HUES64 (cell line): ENCODE data around the gene PLIN4.

Experiments used
- H3K27ac ChIP-seq: 2 replicates; pipeline ENCODE4 v1.7.0; 2013; ENCODE audit warnings: low read depth, low read length, inconsistent platforms
- H3K27me3 ChIP-seq: 2 replicates; pipeline ENCODE4 v1.6.1; 2013; ENCODE audit warnings: mild to moderate bottlenecking, low read length; ENCODE audit not compliant: insufficient read depth
- H3K36me3 ChIP-seq: 2 replicates; pipeline ENCODE4 v1.6.1; 2013; ENCODE audit warnings: mild to moderate bottlenecking, low read length; ENCODE audit not compliant: insufficient read depth
- H3K4me1 ChIP-seq: 2 replicates; pipeline ENCODE4 v1.6.1; 2013; ENCODE audit warnings: mild to moderate bottlenecking, low read length, moderate library complexity; ENCODE audit not compliant: insufficient read depth
- H3K4me3 ChIP-seq: 2 replicates; pipeline ENCODE4 v1.5.1; 2013; ENCODE audit warnings: mild to moderate bottlenecking, low read length, moderate library complexity
- H3K9ac ChIP-seq: 2 replicates; pipeline ENCODE4 v1.6.1; 2013; ENCODE audit warnings: mild to moderate bottlenecking, low read depth, low read length
- H3K9me3 ChIP-seq: 2 replicates; pipeline ENCODE4 v1.6.1; 2013; ENCODE audit warnings: low read depth, low read length; ENCODE audit not compliant: insufficient read depth
- WGBS: fragments of 150-250, 120-280 bp; methylation state at CpG from one replicate; pipeline ENCODE4 v1.1.7; 2013; ENCODE audit warnings: missing lambda C conversion rate; 5-methylcytosine and 5-hydroxymethylcytosine counted together

The PLIN4 gene

GRCh38 chr19:4521888-4522242, 3.6 kb upstream of the PLIN4 start:
- WGBS, result 90% methylated on average over 5 of the region's 5 CpGs
- Histone ChIP-seq H3K9ac (no peak overlapping the region), H3K27me3 (0 out of 2 replicates have a peak, but pooled peaks cover 6% of the 10 kb centered on the region), H3K4me3 (no peak overlapping the region), H3K9me3 (no peaks in the 10 kb centered on the region), H3K4me1 (no peaks in the 10 kb centered on the region), H3K27ac (no peak overlapping the region), H3K36me3 (no peaks in the 10 kb centered on the region)

GRCh38 chr19:4521170-4521887, 3.0 kb upstream of the PLIN4 start:
- 88% methylated on average over 11 of the region's 11 CpGs for whole genome bisulfite sequencing
- H3K4me3 ChIP-seq, result no peak overlapping the region
- H3K27ac ChIP-seq, result no peak overlapping the region
- H3K9ac ChIP-seq, result no peak overlapping the region
- 0 out of 2 replicates have a peak, but pooled peaks cover 7% of the 10 kb centered on the region for H3K27me3 ChIP-seq
- H3K4me1 ChIP-seq, result no peaks in the 10 kb centered on the region
- H3K9me3 ChIP-seq, result no peaks in the 10 kb centered on the region
- no peaks in the 10 kb centered on the region for H3K36me3 ChIP-seq

- Histone ChIP-seq H3K36me3 (no peaks in the 10 kb centered on the region), H3K4me3 (no peak overlapping the region), H3K9ac (no peak overlapping the region), H3K27ac (no peak overlapping the region), H3K27me3 (0 out of 2 replicates have a peak, but pooled peaks cover 8% of the 10 kb centered on the region), H3K4me1 (no peaks in the 10 kb centered on the region), H3K9me3 (no peaks in the 10 kb centered on the region)
- 86% methylated on average over 7 of the region's 9 CpGs for WGBS
Measured at GRCh38 chr19:4519521-4520277, 1.4 kb upstream of the PLIN4 start.

GRCh38 chr19:4519172-4519496, 848 bp upstream of the PLIN4 start:
- Histone ChIP-seq H3K4me3 (no peak overlapping the region), H3K4me1 (no peaks in the 10 kb centered on the region), H3K36me3 (no peaks in the 10 kb centered on the region), H3K27ac (no peak overlapping the region), H3K27me3 (0 out of 2 replicates have a peak, but pooled peaks cover 8% of the 10 kb centered on the region), H3K9ac (no peak overlapping the region), H3K9me3 (no peaks in the 10 kb centered on the region)
- WGBS, result 92% methylated on average over 6 of the region's 6 CpGs

- no peaks in the 10 kb centered on the region for H3K9me3 ChIP-seq
- no peak overlapping the region for H3K4me3 ChIP-seq
- no peaks in the 10 kb centered on the region for H3K4me1 ChIP-seq
- WGBS, result 92% methylated on average over 24 of the region's 24 CpGs
- peaks cover 14% of the 10 kb centered on the region; the same call in 1 of the 2 replicates for H3K27me3 ChIP-seq
- H3K27ac ChIP-seq, result no peak overlapping the region
- H3K9ac ChIP-seq, result no peak overlapping the region
- H3K36me3 ChIP-seq, result no peaks in the 10 kb centered on the region
Measured at GRCh38 chr19:4517451-4518057, 732 bp downstream of the PLIN4 start.

- Histone ChIP-seq H3K27me3 (peaks cover 19% of the 10 kb centered on the region; the same call in 1 of the 2 replicates), H3K36me3 (no peaks in the 10 kb centered on the region), H3K9me3 (no peaks in the 10 kb centered on the region), H3K27ac (no peak overlapping the region), H3K4me3 (no peak overlapping the region), H3K4me1 (no peaks in the 10 kb centered on the region), H3K9ac (no peak overlapping the region)
- 83% methylated on average over 8 of the region's 8 CpGs for WGBS
Measured at GRCh38 chr19:4516939-4517300, 1.4 kb downstream of the PLIN4 start.

GRCh38 chr19:4516199-4516938, 1.9 kb downstream of the PLIN4 start:
- H3K27me3 ChIP-seq, result peaks cover 24% of the 10 kb centered on the region
- no peak overlapping the region for H3K27ac ChIP-seq
- 80% methylated on average over 14 of the region's 14 CpGs for WGBS
- no peak overlapping the region for H3K9ac ChIP-seq
- H3K9me3 ChIP-seq, result no peaks in the 10 kb centered on the region
- H3K36me3 ChIP-seq, result no peaks in the 10 kb centered on the region
- H3K4me3 ChIP-seq, result no peak overlapping the region
- no peaks in the 10 kb centered on the region for H3K4me1 ChIP-seq

GRCh38 chr19:4515732-4516131, 2.6 kb downstream of the PLIN4 start:
- H3K27ac ChIP-seq, result no peak overlapping the region
- no peaks in the 10 kb centered on the region for H3K4me1 ChIP-seq
- H3K36me3 ChIP-seq, result no peaks in the 10 kb centered on the region
- H3K9me3 ChIP-seq, result no peaks in the 10 kb centered on the region
- H3K4me3 ChIP-seq, result no peak overlapping the region
- peaks cover 24% of the 10 kb centered on the region for H3K27me3 ChIP-seq
- WGBS, result 91% methylated on average over 5 of the region's 5 CpGs
- no peak overlapping the region for H3K9ac ChIP-seq

GRCh38 chr19:4513248-4513647, 5.0 kb downstream of the PLIN4 start:
- H3K27ac ChIP-seq, result no peak overlapping the region

GRCh38 chr19:4512070-4512469, 6.2 kb downstream of the PLIN4 start:
- H3K4me1 ChIP-seq, result no peaks in the 10 kb centered on the region
- H3K9me3 ChIP-seq, result no peaks in the 10 kb centered on the region
- WGBS, result 92% methylated on average over 17 of the region's 17 CpGs
- peaks cover 25% of the 10 kb centered on the region for H3K27me3 ChIP-seq
- no peak overlapping the region for H3K4me3 ChIP-seq
- no peak overlapping the region for H3K9ac ChIP-seq
- H3K27ac ChIP-seq, result no peak overlapping the region
- H3K36me3 ChIP-seq, result no peaks in the 10 kb centered on the region

More at GRCh38 chr19:4513248-4513647, 5.0 kb downstream of the PLIN4 start:
- Histone ChIP-seq H3K4me3 (no peak overlapping the region), H3K9me3 (no peaks in the 10 kb centered on the region), H3K27me3 (peaks cover 25% of the 10 kb centered on the region), H3K36me3 (no peaks in the 10 kb centered on the region), H3K4me1 (no peaks in the 10 kb centered on the region), H3K9ac (no peak overlapping the region)
- 94% methylated on average over 17 of the region's 17 CpGs for WGBS
